HepG2 (cell line): ENCODE measurements around the gene ZBTB2. TPM values are rescaled to one million over a fixed set of nuclear protein-coding genes. Genes with fewer than 3 reads are reported as not detected.
A peak's percentile ranks its signal among the peaks of the same experiment; 100 is the strongest.

Experiments
- ATM ChIP-seq: fragments of 450-650 bp; IDR thresholded peaks from 2 replicates; pipeline ENCODE4 v1.7.1; 2017; ENCODE audit warnings: mild to moderate bottlenecking, borderline replicate concordance
- ATRX ChIP-seq: sonication (generic); formaldehyde crosslinking; IDR thresholded peaks from 2 replicates; pipeline ENCODE4 v1.4.0; 2020; ENCODE audit warnings: missing genetic modification reagents, borderline replicate concordance
- HOXA7 ChIP-seq: sonication (generic); formaldehyde crosslinking; IDR thresholded peaks from 2 replicates; pipeline ENCODE4 v1.8.1; 2022; ENCODE audit warnings: mild to moderate bottlenecking, missing genetic modification reagents, moderate library complexity
- MEIS2 ChIP-seq: sonication (generic); formaldehyde crosslinking; IDR thresholded peaks from 2 replicates; pipeline ENCODE4 v1.9.0; 2021; ENCODE audit warnings: mild to moderate bottlenecking, missing genetic modification reagents
- PHF20 ChIP-seq: sonication (generic); formaldehyde crosslinking; IDR thresholded peaks from 2 replicates; pipeline ENCODE4 v1.5.0; 2020; ENCODE audit warnings: mild to moderate bottlenecking, missing genetic modification reagents
- POLR2G ChIP-seq: fragments of 200-400 bp; formaldehyde crosslinking; IDR thresholded peaks from 2 replicates; pipeline ENCODE4 v1.6.1; 2018; ENCODE audit warnings: mild to moderate bottlenecking, low read depth, low read length, moderate library complexity
- SIX4 ChIP-seq: sonication (generic); formaldehyde crosslinking; IDR thresholded peaks from 2 replicates; pipeline ENCODE4 v1.4.0; 2020; ENCODE audit warnings: missing genetic modification reagents
- ZBTB7B ChIP-seq: sonication (generic); formaldehyde crosslinking; IDR thresholded peaks from 2 replicates; pipeline ENCODE4 v1.4.0; 2020; ENCODE audit warnings: missing genetic modification reagents
- ZNF747 ChIP-seq: sonication (generic); formaldehyde crosslinking; IDR thresholded peaks from 2 replicates; pipeline ENCODE4 v1.8.1; 2023; ENCODE audit warnings: missing genetic modification reagents, mild to moderate bottlenecking, borderline replicate concordance
- ZNF883 ChIP-seq: sonication (generic); formaldehyde crosslinking; IDR thresholded peaks from 2 replicates; pipeline ENCODE4 v1.5.1; 2020; ENCODE audit warnings: mild to moderate bottlenecking, missing genetic modification reagents; ENCODE audit errors: not compliant biosample characterization
- polyA plus RNA-seq, 8 experiments: library from polyadenylated mRNA; depleted of rRNA in 3 of 8; stranded (reverse) in 7 of 8; unstranded in 1 of 8; fragments of >200 nt; fragmentation: Illumina TruSeq in 4 of 8; extraction: Trizol in 4 of 8; gene quantifications; 2 replicates each; pipeline versions ENCODE4 v1.2.1 to v1.2.3, GENCODE V29; 2011 to 2016; ENCODE audit warnings: low read depth in 4 of 8, missing spikeins in 1 of 8, mixed read lengths in 1 of 8; ENCODE audit not compliant: insufficient read depth in 1 of 8
- total RNA-seq, 5 experiments: library from RNA; depleted of rRNA; stranded (reverse); fragments of >200 nt; fragmentation: Illumina TruSeq; extraction: Trizol; gene quantifications; 2 replicates each; pipeline ENCODE4 v1.2.3, GENCODE V29; 2016; ENCODE audit warnings: low read depth in 1 of 5
- TF ChIP-seq, protein P1 (sequence below): sonication (generic); formaldehyde crosslinking; conservative IDR thresholded peaks from 2 replicates; pipeline ENCODE4 v1.4.0; 2020; ENCODE audit warnings: missing genetic modification reagents
- TF ChIP-seq, protein P2 (sequence below): sonication (generic); formaldehyde crosslinking; IDR thresholded peaks from 2 replicates; pipeline ENCODE4 v1.9.0; 2021; ENCODE audit warnings: mild to moderate bottlenecking, missing genetic modification reagents
- TF ChIP-seq, protein P3 (sequence below), 2 experiments: IDR thresholded peaks; 2 replicates each; pipeline ENCODE4 v1.6.1; 2011 to 2012; ENCODE audit warnings: low read length in 2 of 2, borderline replicate concordance in 1 of 2, low read depth in 1 of 2, mild to moderate bottlenecking in 1 of 2, moderate library complexity in 1 of 2
- TF ChIP-seq, protein P4 (sequence below): sonication (generic); formaldehyde crosslinking; IDR thresholded peaks from 2 replicates; pipeline ENCODE4 v1.8.0; 2022; ENCODE audit warnings: mild to moderate bottlenecking, missing genetic modification reagents, borderline replicate concordance

Gene ZBTB2
- total and polyA plus RNA-seq, 2 of the 13 experiments (the other 11 are each of a cell fraction or from before 2014, with no cell fraction given), result 15.4 to 22.8 TPM

DNA sequence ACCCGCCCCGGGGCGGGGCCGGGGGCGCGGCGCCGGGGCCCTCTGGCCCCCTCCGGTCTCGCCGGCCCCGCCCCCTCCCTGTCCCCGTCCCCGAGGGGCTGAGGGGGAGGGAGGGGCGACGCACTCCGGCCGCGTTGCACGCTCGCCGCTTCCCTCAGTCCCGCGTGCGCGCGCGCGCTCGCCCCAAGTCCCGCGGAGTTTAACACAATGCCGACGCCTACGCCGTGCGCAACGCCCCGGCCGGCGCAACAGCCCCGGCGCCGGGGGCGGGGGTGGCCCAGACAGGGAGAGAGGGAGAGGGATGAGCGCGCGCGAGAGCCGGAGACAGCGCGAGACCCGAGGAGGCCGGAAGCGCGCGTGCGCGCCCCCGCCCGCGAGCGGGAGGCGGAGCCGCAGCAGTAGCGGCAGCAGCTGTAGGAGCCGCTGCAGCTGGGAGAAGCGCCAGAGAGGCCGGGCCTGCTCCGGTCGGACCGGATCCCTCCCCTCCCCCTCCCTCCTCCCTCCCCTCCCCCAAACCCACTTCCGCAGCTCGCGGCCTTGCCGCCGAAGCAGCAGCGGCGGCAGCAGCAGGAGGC lies 996 bp downstream of the ZBTB2 start (continued):
- TF ChIP-seq ATRX (CRISPR knock-in tag) (no peak), PHF20 (peak; percentile 34; the same call in 1 of the 2 replicates), SIX4 (CRISPR knock-in tag) (0 out of 2 replicates have a peak, but pooled peaks have one; percentile 58), ZNF747 (CRISPR knock-in tag) (no peak), ZNF883 (CRISPR knock-in tag) (no peak), HOXA7 (CRISPR knock-in tag) (no peak), ATM (no peak), ZBTB7B (no peak; the same call in none of the 2 replicates), POLR2G (peak; percentile 51; the same call in 1 of the 2 replicates), MEIS2 (CRISPR knock-in tag) (no peak; the same call in 1 of the 2 replicates)
- TF ChIP-seq, protein P1, sequence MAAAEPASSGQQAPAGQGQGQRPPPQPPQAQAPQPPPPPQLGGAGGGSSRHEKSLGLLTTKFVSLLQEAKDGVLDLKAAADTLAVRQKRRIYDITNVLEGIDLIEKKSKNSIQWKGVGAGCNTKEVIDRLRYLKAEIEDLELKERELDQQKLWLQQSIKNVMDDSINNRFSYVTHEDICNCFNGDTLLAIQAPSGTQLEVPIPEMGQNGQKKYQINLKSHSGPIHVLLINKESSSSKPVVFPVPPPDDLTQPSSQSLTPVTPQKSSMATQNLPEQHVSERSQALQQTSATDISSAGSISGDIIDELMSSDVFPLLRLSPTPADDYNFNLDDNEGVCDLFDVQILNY (CRISPR knock-in tag), result no peak; the same call in 1 of the 2 replicates
- TF ChIP-seq, protein P2, sequence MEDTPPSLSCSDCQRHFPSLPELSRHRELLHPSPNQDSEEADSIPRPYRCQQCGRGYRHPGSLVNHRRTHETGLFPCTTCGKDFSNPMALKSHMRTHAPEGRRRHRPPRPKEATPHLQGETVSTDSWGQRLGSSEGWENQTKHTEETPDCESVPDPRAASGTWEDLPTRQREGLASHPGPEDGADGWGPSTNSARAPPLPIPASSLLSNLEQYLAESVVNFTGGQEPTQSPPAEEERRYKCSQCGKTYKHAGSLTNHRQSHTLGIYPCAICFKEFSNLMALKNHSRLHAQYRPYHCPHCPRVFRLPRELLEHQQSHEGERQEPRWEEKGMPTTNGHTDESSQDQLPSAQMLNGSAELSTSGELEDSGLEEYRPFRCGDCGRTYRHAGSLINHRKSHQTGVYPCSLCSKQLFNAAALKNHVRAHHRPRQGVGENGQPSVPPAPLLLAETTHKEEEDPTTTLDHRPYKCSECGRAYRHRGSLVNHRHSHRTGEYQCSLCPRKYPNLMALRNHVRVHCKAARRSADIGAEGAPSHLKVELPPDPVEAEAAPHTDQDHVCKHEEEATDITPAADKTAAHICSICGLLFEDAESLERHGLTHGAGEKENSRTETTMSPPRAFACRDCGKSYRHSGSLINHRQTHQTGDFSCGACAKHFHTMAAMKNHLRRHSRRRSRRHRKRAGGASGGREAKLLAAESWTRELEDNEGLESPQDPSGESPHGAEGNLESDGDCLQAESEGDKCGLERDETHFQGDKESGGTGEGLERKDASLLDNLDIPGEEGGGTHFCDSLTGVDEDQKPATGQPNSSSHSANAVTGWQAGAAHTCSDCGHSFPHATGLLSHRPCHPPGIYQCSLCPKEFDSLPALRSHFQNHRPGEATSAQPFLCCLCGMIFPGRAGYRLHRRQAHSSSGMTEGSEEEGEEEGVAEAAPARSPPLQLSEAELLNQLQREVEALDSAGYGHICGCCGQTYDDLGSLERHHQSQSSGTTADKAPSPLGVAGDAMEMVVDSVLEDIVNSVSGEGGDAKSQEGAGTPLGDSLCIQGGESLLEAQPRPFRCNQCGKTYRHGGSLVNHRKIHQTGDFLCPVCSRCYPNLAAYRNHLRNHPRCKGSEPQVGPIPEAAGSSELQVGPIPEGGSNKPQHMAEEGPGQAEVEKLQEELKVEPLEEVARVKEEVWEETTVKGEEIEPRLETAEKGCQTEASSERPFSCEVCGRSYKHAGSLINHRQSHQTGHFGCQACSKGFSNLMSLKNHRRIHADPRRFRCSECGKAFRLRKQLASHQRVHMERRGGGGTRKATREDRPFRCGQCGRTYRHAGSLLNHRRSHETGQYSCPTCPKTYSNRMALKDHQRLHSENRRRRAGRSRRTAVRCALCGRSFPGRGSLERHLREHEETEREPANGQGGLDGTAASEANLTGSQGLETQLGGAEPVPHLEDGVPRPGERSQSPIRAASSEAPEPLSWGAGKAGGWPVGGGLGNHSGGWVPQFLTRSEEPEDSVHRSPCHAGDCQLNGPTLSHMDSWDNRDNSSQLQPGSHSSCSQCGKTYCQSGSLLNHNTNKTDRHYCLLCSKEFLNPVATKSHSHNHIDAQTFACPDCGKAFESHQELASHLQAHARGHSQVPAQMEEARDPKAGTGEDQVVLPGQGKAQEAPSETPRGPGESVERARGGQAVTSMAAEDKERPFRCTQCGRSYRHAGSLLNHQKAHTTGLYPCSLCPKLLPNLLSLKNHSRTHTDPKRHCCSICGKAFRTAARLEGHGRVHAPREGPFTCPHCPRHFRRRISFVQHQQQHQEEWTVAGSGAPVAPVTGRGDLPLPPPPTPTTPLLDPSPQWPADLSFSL (CRISPR knock-in tag), result no peak
- TF ChIP-seq, protein P3, sequence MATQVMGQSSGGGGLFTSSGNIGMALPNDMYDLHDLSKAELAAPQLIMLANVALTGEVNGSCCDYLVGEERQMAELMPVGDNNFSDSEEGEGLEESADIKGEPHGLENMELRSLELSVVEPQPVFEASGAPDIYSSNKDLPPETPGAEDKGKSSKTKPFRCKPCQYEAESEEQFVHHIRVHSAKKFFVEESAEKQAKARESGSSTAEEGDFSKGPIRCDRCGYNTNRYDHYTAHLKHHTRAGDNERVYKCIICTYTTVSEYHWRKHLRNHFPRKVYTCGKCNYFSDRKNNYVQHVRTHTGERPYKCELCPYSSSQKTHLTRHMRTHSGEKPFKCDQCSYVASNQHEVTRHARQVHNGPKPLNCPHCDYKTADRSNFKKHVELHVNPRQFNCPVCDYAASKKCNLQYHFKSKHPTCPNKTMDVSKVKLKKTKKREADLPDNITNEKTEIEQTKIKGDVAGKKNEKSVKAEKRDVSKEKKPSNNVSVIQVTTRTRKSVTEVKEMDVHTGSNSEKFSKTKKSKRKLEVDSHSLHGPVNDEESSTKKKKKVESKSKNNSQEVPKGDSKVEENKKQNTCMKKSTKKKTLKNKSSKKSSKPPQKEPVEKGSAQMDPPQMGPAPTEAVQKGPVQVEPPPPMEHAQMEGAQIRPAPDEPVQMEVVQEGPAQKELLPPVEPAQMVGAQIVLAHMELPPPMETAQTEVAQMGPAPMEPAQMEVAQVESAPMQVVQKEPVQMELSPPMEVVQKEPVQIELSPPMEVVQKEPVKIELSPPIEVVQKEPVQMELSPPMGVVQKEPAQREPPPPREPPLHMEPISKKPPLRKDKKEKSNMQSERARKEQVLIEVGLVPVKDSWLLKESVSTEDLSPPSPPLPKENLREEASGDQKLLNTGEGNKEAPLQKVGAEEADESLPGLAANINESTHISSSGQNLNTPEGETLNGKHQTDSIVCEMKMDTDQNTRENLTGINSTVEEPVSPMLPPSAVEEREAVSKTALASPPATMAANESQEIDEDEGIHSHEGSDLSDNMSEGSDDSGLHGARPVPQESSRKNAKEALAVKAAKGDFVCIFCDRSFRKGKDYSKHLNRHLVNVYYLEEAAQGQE (IDR thresholded peaks at IDR 0.05; ENCODE audit: borderline replicate concordance in 1 of 2, low read depth in 1 of 2, low read length in 2 of 2), result peak in 1 of 2 experiments; percentile 61; a peak in 1 of 4 replicates
- TF ChIP-seq, protein P4, sequence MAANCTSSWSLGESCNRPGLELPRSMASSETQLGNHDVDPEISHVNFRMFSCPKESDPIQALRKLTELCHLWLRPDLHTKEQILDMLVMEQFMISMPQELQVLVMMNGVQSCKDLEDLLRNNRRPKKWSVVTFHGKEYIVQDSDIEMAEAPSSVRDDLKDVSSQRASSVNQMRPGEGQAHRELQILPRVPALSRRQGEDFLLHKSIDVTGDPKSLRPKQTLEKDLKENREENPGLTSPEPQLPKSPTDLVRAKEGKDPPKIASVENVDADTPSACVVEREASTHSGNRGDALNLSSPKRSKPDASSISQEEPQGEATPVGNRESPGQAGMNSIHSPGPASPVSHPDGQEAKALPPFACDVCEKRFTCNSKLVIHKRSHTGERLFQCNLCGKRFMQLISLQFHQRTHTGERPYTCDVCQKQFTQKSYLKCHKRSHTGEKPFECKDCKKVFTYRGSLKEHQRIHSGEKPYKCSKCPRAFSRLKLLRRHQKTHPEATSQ, result 0 out of 2 replicates have a peak, but pooled peaks have one; percentile 26
